Cardiac fibroblast (primary cell): ENCODE data around the gene CYP4F2.
"Not testable (repeated sequence)": the region's sequence is repeated elsewhere in the genome, so short reads cannot be mapped to it uniquely, and the experiment has no call there.

ENCODE experiments used
- DNase-seq, 2 donors: peaks; one replicate each; pipeline versions ENCODE4 v3.0.0 to v3.0.0-alpha.2; 2010; ENCODE audit warnings: low read depth in 2 of 2
- H3K4me3 ChIP-seq, 2 donors: replicated peaks in 1 of 2; 1 replicate in 1 of 2; 2 replicates in 1 of 2; pipeline ENCODE4 v1.5.1; 2011; ENCODE audit warnings: low read depth in 2 of 2, low read length in 2 of 2, mild to moderate bottlenecking in 2 of 2, moderate library complexity in 1 of 2
- CTCF ChIP-seq: IDR thresholded peaks from one replicate; pipeline ENCODE4 v1.5.1; 2011; ENCODE audit warnings: low read depth, mild to moderate bottlenecking, low read length, inconsistent platforms

The CYP4F2 gene

GRCh38 chr19:15892012-15892411, 5.9 kb downstream of the CYP4F2 start:
- DNase-seq = no peak
- no peak overlapping the region for H3K4me3 ChIP-seq
- no peak for TF ChIP-seq CTCF

GRCh38 chr19:15891434-15891833, 6.4 kb downstream of the CYP4F2 start:
- no peak for TF ChIP-seq CTCF
- H3K4me3 ChIP-seq = no peak overlapping the region
- DNase-seq = no peak

GRCh38 chr19:15889339-15889738, 8.5 kb downstream of the CYP4F2 start:
- H3K4me3 ChIP-seq = not testable (repeated sequence)

GRCh38 chr19:15885919-15886318, 12.0 kb downstream of the CYP4F2 start:
- TF ChIP-seq CTCF = no peak
- no peak overlapping the region for H3K4me3 ChIP-seq
- DNase-seq = no peak

More at GRCh38 chr19:15889339-15889738, 8.5 kb downstream of the CYP4F2 start:
- DNase-seq = not testable (repeated sequence)

DNA sequence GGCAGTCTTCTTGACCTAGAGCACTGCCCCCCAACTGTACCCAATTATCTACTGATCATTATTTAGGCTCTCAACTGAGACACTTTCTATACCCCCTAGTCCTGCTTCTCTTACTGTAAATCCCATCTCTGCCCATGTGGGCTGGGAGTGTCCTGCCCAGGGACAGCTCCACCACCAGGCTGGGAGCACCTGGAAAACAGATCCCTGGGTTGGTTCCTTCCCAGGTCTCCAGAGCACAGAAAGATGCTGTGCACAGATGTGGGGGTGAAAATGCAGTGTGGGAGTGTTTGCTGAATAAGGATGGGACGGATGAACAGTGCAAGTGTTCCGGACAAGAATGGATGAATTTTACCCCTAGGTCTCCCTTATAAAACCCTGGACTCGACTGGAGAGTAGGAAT, 12.7 kb downstream of the CYP4F2 start:
- no peak for DNase-seq
- no peak for TF ChIP-seq CTCF

GRCh38 chr19:15883329-15883728, 14.5 kb downstream of the CYP4F2 start:
- not testable (repeated sequence) for H3K4me3 ChIP-seq, DNase-seq

More for the DNA sequence above, 12.7 kb downstream of the CYP4F2 start:
- H3K4me3 ChIP-seq = no peak overlapping the region

- no peak overlapping the region for H3K4me3 ChIP-seq
- no peak for DNase-seq
- no peak for TF ChIP-seq CTCF
Measured at GRCh38 chr19:15874821-15875474, 22.9 kb downstream of the CYP4F2 start.

GRCh38 chr19:15873771-15874170, 24.1 kb downstream of the CYP4F2 start:
- DNase-seq, H3K4me3 ChIP-seq: not testable (repeated sequence)
